ENCODE measurements around the gene DPY19L3.
"Not testable (repeated sequence)": the region's sequence is repeated elsewhere in the genome, so short reads cannot be mapped to it uniquely, and the experiment has no call there.

The DPY19L3 gene

DNA sequence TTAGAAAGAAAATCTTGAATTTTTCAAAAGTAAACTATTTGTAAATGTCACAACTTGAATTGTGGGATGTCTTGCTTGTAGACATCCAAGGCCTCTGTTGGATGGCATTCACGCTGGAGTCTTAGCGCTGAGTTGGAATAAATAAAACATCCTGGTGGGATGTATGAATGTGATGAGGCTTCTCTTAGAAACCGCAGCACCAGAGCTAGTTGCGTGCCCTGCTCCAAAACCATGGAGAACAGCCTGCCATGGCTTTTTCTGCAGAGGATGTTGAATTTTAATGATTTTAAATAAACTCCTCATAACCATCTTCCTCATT is 70.4 kb downstream of the DPY19L3 start:
- no peak for TF ChIP-seq ZFX (IDR thresholded peaks at IDR 0.05)
- TF ChIP-seq, protein P1, sequence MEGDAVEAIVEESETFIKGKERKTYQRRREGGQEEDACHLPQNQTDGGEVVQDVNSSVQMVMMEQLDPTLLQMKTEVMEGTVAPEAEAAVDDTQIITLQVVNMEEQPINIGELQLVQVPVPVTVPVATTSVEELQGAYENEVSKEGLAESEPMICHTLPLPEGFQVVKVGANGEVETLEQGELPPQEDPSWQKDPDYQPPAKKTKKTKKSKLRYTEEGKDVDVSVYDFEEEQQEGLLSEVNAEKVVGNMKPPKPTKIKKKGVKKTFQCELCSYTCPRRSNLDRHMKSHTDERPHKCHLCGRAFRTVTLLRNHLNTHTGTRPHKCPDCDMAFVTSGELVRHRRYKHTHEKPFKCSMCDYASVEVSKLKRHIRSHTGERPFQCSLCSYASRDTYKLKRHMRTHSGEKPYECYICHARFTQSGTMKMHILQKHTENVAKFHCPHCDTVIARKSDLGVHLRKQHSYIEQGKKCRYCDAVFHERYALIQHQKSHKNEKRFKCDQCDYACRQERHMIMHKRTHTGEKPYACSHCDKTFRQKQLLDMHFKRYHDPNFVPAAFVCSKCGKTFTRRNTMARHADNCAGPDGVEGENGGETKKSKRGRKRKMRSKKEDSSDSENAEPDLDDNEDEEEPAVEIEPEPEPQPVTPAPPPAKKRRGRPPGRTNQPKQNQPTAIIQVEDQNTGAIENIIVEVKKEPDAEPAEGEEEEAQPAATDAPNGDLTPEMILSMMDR (conservative IDR thresholded peaks at IDR 0.05): no peak
- H3K27ac ChIP-seq: no peak overlapping the region

DNA sequence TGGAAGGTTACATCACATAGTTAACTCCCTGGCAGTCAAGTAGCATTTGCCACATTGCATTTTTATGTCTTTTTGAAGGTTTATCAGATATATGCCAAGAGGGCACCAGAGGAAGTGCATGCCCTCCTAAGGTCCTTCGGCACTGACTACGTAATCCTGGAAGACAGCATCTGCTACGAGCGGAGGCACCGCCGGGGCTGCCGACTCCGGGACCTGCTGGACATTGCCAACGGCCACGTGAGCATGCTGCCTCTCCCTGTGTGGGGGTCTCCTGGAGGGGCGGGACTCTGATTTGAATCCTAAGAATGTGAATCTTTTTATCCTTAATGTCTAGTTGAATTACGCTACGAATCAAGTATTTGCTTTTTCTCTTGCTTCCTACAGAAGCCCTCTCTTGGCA is 74.8 kb downstream of the DPY19L3 start:
- no peak overlapping the region for H3K27ac ChIP-seq
- no peak for TF ChIP-seq ZFX (IDR thresholded peaks at IDR 0.05)
- TF ChIP-seq, protein P1 (conservative IDR thresholded peaks at IDR 0.05): no peak

DNA sequence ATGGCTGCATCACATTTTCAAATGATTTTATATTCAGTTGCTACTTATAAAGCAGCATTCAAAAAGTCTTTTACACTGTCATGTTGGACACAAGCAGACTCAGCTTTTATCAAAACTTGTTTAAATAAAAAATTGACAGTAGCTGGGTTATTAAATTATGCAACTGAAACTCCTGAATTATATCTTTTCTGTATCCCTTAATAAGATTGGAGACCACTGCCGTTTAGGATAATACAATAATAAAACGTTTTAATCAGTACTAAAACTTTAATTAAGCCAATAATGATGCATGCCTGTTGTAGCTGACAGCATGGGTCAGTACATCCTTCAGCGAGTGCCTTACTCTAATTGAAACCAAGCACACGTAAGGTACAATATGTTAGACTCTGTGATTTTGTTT is 78.0 kb downstream of the DPY19L3 start:
- TF ChIP-seq ZFX (IDR thresholded peaks at IDR 0.05): no peak
- TF ChIP-seq, protein P1 (conservative IDR thresholded peaks at IDR 0.05): no peak
- H3K27ac ChIP-seq: no peak overlapping the region

DNA sequence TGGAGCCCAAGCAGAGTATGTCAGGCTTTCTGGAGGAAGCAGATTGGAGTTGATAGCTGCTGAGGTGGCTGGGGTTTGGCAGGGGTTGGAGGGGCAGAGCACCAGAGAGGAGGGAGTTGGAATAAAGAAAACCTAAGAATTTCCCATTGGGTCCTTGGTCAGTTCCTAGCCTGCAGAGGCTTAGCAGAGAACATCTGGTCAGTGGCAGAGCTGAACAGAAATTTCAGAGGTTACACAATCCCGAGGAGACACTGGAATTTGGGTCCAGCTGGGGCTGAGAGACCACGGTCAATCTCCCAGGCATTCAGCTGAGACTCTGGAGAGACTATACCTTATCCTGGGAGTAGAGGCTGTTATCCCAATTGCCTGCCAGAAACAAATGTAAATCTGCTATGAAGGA is 84.4 kb downstream of the DPY19L3 start:
- no peak for TF ChIP-seq ZFX (IDR thresholded peaks at IDR 0.05)
- TF ChIP-seq, protein P1 (conservative IDR thresholded peaks at IDR 0.05): no peak
- no peak overlapping the region for H3K27ac ChIP-seq

DNA sequence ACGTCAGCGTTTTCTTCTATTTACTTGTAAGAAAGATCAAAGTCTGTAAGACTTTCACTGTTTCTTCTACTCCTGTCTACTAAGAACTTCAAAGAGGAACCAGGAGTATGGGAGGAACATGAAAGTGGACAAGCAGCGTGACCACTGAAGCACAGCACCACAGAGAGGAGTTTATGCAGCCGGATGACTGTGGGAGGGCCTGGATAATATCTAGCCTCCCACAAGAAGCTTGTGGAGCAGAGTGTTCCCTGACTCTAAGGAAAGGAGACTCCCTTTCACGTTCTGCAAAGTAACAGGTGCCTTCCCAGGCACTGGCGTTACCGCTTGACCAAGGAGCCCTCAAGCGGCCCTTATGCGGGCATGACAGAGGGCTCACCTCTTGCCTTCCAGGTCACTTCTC is 91.8 kb downstream of the DPY19L3 start:
- no peak overlapping the region for H3K27ac ChIP-seq
- TF ChIP-seq ZFX (IDR thresholded peaks at IDR 0.05): no peak
- TF ChIP-seq, protein P1 (conservative IDR thresholded peaks at IDR 0.05): no peak

DNA sequence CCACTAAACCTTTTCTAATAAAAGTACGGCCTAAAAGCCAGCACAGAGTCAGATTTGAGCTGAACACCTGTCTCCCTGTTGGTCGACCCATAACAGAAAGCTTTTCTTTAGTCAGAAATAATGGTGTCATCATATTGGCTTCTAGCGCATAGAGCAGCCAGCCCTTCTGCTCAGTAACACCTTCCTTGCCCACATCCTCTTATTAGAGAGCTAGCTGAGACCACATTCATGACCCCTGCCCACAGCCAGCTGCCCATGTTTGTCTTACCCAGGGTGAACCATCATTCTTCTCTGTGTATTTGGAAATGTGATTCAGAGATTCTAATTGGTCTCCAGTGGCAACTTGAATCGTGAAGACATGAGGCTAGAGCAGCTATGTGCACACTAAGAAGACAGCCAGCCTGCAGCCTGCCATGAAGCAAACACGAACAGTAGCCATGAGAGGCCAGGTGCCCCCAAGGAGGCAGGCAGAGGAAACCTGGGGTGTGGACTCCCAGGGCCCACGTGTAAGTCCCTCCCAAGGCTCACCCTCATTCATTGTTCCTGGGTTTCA is 93.2 kb downstream of the DPY19L3 start:
- no peak overlapping the region for H3K27ac ChIP-seq
- TF ChIP-seq, protein P1 (conservative IDR thresholded peaks at IDR 0.05): no peak
- TF ChIP-seq ZFX (IDR thresholded peaks at IDR 0.05): no peak

DNA sequence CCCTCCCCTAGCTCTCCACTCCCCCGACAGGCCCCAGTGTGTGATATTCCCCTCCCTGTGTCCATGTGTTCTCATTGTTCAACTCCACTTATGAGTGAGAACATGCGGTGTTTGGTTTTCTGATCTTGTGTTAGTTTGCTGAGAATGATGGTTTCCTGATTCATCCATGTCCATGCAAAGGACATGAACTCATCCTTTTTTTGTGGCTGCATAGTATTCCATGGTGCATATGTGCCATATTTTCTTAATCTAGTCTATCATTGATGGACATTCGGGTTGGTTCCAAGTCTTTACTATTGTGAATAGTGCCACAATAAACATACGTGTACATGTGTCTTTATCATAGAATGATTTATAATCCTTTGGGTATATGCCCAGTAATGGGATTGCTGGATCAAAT is 106.9 kb downstream of the DPY19L3 start:
- not testable (repeated sequence) for H3K27ac ChIP-seq

DNA sequence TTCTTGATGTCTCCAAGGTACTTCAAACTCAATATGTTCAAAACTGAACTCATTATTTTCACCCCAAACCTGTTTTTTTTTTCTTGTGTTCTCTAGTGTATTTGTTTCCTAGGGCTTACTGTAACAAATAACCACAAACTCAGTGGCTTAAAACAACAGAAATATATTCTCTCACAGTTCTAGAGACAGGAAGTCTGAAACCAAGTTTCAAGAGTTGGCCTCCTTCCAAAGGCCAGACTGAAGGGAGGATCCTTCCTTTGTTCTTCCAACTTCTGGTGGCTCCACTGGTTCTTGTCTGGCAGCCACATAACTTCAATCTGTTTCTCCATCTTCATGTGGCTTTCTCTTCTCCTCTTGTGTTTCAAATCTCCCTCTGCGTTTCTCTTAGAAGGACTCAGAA is 113.5 kb downstream of the DPY19L3 start:
- no peak overlapping the region for H3K27ac ChIP-seq
- no peak for TF ChIP-seq ZFX (IDR thresholded peaks at IDR 0.05)
- TF ChIP-seq, protein P1 (conservative IDR thresholded peaks at IDR 0.05): no peak

Data from C4-2B (cell line).